Gastrocnemius medialis (tissue), 4 donors: ENCODE data around the gene THSD7A.
"Not testable (repeated sequence)": the region's sequence is repeated elsewhere in the genome, so short reads cannot be mapped to it uniquely, and the experiment has no call there.

ENCODE experiments used
- POLR2A ChIP-seq, 2 donors: fragments of 450-650 bp; IDR thresholded peaks; one replicate each; pipeline ENCODE4 v1.6.1; 2017; ENCODE audit warnings: antibody characterized with exemption in 2 of 2, mild to moderate bottlenecking in 2 of 2, moderate library complexity in 2 of 2
- TF ChIP-seq, protein P1 (sequence below), 5 experiments: fragments of 450-650 bp in 3 of 5; fragments of 200-600 bp in 2 of 5; sonication (generic) in 2 of 5; IDR thresholded peaks in 4 of 5; conservative IDR thresholded peaks in 1 of 5; 1 replicate in 4 of 5; 2 replicates in 1 of 5; pipeline ENCODE4 v1.5.1; 2016 to 2019; ENCODE audit warnings: antibody characterized with exemption in 5 of 5, mild to moderate bottlenecking in 3 of 5, moderate library complexity in 3 of 5

DNA sequence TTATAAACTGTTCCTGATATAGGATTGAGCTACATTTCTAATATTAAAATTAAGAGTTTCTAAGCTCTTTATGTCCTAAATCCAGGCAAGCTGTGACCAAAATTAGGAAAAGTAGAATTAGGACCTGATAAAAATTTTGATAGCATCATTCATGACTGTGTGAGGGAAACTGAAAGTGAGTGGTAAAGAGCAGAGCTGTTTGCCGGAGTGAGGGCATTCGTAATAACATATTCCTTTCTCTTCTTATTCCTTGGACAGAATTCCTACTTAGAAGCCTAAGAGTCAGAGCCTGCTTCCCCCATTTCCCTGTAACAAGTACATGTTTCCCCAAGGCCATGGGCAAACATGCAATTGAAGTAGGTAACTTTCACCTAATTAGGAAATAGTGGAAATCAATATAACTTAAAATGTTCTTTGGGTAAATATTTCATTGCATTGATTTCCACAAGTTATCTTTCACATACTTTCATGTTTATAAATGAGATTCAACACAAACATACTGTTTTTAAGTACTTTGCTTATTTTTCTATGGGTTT, 310.0 kb downstream of the THSD7A start:
- TF ChIP-seq POLR2A (IDR thresholded peaks at IDR 0.05) = not testable (repeated sequence)
- TF ChIP-seq, protein P1, sequence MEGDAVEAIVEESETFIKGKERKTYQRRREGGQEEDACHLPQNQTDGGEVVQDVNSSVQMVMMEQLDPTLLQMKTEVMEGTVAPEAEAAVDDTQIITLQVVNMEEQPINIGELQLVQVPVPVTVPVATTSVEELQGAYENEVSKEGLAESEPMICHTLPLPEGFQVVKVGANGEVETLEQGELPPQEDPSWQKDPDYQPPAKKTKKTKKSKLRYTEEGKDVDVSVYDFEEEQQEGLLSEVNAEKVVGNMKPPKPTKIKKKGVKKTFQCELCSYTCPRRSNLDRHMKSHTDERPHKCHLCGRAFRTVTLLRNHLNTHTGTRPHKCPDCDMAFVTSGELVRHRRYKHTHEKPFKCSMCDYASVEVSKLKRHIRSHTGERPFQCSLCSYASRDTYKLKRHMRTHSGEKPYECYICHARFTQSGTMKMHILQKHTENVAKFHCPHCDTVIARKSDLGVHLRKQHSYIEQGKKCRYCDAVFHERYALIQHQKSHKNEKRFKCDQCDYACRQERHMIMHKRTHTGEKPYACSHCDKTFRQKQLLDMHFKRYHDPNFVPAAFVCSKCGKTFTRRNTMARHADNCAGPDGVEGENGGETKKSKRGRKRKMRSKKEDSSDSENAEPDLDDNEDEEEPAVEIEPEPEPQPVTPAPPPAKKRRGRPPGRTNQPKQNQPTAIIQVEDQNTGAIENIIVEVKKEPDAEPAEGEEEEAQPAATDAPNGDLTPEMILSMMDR (IDR thresholded peaks at IDR 0.05 in 4 of 5, conservative IDR thresholded peaks at IDR 0.05 in 1 of 5) = not testable (repeated sequence)
